Measurements from ENCODE around the gene CDC14C.
"Not testable (repeated sequence)": the region's sequence is repeated elsewhere in the genome, so short reads cannot be mapped to it uniquely, and the experiment has no call there.

Gene CDC14C

GRCh38 chr7:48924433-48924832 is at the start of gene CDC14C:
TSS of gene CDC14C (plus strand) at chr7:48924547. CDS start at chr7:48924673, 126 bp downstream.
- DNase-seq (ENCODE audit: low read depth in 2 of 2), result no peak

GRCh38 chr7:48875045-48875916 is 49.1 kb upstream of the CDC14C start:
- DNase-seq (ENCODE audit: low read depth in 2 of 2), result no peak

GRCh38 chr7:48876087-48876486 is 48.3 kb upstream of the CDC14C start:
- DNase-seq (ENCODE audit: low read depth in 2 of 2), result no peak

- no peak for DNase-seq (ENCODE audit: low read depth in 2 of 2)
Observed at GRCh38 chr7:48880851-48881250, 43.5 kb upstream of the CDC14C start.

GRCh38 chr7:48887500-48887899 is 36.8 kb upstream of the CDC14C start:
- DNase-seq (ENCODE audit: low read depth in 2 of 2), result no peak

- no peak for DNase-seq (ENCODE audit: low read depth in 2 of 2)
Observed at GRCh38 chr7:48894574-48894973, 29.8 kb upstream of the CDC14C start.

GRCh38 chr7:48899932-48900331 is 24.4 kb upstream of the CDC14C start:
- no peak for DNase-seq (ENCODE audit: low read depth in 2 of 2)

- DNase-seq (ENCODE audit: low read depth in 2 of 2), result no peak
Observed at GRCh38 chr7:48901966-48902365, 22.4 kb upstream of the CDC14C start.

GRCh38 chr7:48904975-48905374 is 19.4 kb upstream of the CDC14C start:
- no peak for DNase-seq (ENCODE audit: low read depth in 2 of 2)

- DNase-seq (ENCODE audit: low read depth in 2 of 2), result not testable (repeated sequence)
Observed at GRCh38 chr7:48905686-48906085, 18.7 kb upstream of the CDC14C start.

GRCh38 chr7:48909887-48910286 is 14.5 kb upstream of the CDC14C start:
- DNase-seq (ENCODE audit: low read depth in 2 of 2), result not testable (repeated sequence)

- no peak for DNase-seq (ENCODE audit: low read depth in 2 of 2)
Observed at GRCh38 chr7:48931481-48931880, 7.1 kb downstream of the CDC14C start.

GRCh38 chr7:48932126-48932910 is 8.0 kb downstream of the CDC14C start:
- DNase-seq (ENCODE audit: low read depth in 2 of 2), result no peak

- no peak for DNase-seq (ENCODE audit: low read depth in 2 of 2)
Observed at GRCh38 chr7:48933549-48934085, 9.3 kb downstream of the CDC14C start.

- no peak for DNase-seq (ENCODE audit: low read depth in 2 of 2)
Observed at GRCh38 chr7:48938539-48939295, 14.4 kb downstream of the CDC14C start.

- no peak for DNase-seq (ENCODE audit: low read depth in 2 of 2)
Observed at GRCh38 chr7:48943279-48943990, 19.1 kb downstream of the CDC14C start.

- DNase-seq (ENCODE audit: low read depth in 2 of 2), result no peak
Observed at GRCh38 chr7:48955916-48956315, 31.6 kb downstream of the CDC14C start.

- no peak for DNase-seq (ENCODE audit: low read depth in 2 of 2)
Observed at GRCh38 chr7:48959676-48960075, 35.3 kb downstream of the CDC14C start.

GRCh38 chr7:48962821-48963505 is 38.6 kb downstream of the CDC14C start:
- DNase-seq (ENCODE audit: low read depth in 2 of 2), result no peak

- no peak for DNase-seq (ENCODE audit: low read depth in 2 of 2)
Observed at GRCh38 chr7:48964074-48964473, 39.7 kb downstream of the CDC14C start.

- no peak for DNase-seq (ENCODE audit: low read depth in 2 of 2)
Observed at GRCh38 chr7:48971173-48971572, 46.8 kb downstream of the CDC14C start.
